ENCODE results near the gene C2CD2. TPM values are rescaled to one million over a fixed set of nuclear protein-coding genes. Genes with fewer than 3 reads are reported as not detected.
A peak's percentile ranks its signal among the peaks of the same experiment; 100 is the strongest.

Gene C2CD2
- total RNA-seq, 1 donor from 2014 or later: 7.0 TPM

DNA sequence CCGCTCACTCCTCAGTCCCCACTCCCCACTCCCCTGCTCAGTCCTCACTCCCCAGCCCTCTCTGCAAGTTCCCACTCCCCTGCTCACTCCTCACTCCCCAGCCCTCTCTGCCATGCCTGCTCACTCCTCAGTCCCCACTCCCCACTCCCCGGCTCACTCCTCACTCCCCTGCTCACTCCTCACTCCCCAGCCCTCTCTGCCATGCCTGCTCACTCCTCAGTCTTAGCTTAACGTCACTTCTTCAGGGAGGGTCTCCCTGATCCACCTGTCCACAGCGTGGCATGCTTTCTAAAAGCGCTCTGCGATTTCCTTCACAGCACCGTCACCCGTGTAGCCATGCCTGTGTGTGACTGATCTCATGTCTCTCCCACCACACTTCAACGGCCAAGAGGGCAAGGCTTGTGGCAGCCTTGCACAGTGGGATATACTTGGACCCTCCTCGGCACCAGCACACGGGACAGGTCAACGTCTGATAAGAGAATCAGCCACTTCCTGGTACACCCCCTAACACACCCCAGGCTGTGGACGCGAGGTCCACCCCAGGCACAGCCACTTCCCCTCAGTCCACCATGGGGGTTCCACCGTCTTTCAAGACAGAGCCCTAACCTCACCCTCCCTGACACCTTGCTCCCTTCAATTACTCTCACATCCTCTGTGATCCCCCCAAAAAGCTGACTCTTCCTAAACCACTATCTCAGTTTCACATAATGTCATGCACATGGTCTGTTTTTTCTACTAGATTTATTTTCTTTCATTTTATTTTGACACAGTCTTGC, 88.6 kb downstream of the C2CD2 start:
- intact Hi-C loops (cut with DNase I): no loop called here
- no peak for DNase-seq (ENCODE audit: missing footprints)

DNA sequence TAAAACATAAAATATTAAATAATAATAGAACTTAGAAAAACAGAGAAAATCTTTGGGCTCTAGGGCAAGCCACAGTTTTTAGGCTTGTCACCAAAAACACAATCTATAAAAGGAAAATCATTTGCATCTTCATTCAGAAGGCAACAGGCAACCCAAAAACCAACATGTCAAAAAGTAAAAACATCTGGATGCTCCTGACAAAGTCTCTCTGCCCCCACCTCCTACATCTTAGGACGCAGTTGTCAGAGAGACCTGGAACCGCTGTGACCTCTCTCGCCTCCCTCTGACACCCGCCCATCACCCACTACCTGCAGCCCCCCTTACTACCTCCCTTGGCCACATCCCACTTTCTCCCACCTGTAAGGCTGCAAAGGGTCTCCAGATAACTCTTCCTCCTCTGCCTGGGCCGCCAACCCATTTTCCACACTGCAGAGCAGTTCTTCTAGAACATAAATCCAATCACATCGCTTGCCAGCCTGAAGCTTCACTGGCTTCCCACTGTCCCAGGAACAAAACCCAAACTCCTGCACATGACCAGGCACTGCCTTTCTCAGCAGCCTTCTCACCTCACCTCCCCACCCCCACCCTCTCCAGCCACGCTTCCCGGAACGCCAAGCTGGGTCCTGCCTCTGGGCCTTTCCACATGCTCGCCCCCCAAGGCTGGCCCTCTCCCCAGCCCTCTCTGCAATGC, 89.4 kb downstream of the C2CD2 start:
- DNase-seq (ENCODE audit: missing footprints) (no peak), ATAC-seq (no peak)
- intact Hi-C loops (cut with DNase I): no loop called here

More for the DNA sequence above, 88.6 kb downstream of the C2CD2 start:
- ATAC-seq: no peak

GRCh38 chr21:41863439-41863740, 90.4 kb downstream of the C2CD2 start:
- DNase-seq (ENCODE audit: missing footprints) (no peak), ATAC-seq (no peak)
- intact Hi-C loops (cut with DNase I): no loop called here

DNA sequence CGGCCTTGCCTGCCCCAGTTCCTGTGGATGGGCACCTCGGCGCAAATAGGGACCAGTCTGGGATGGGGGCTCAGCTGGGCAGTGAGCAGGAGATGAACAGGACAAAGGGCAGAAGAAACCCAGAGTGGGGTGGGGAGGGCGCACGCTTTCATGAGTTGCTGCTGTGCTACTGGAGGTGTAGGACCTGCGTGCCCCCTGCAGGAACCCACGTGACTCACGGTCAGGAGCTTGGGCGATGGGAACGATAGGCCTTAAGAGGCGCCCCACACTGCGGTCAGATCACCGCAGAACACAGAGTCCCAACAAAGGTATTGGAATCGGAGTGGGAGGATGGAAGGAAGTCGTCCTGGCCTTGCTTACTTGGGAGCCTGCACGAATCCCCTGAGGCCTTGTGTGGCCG, 91.8 kb downstream of the C2CD2 start:
- no peak for ATAC-seq
- DNase-seq (ENCODE audit: missing footprints): no peak
- intact Hi-C loops (cut with DNase I): no loop called here

DNA sequence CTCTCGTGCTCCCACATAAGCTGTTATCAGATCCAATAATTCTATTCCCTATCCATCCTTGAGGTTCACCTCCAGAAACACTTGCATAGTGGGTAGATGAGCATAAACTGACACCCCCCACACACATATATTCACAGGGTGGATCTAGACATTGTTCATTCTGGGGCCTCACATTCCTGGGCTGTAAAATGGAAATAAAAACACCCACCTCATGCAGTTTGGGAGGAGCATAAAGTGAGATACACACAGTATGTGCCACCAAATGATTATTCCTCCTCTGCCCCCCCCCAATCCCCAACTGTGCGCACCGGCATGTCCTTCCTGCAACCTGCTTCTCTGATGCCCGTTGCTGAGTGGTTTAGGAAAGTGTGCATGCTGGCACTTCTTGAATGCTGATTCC, 92.6 kb downstream of the C2CD2 start:
- DNase-seq (ENCODE audit: missing footprints) (no peak), ATAC-seq (peak; percentile 20)
- intact Hi-C loops (cut with DNase I): no loop called here

- intact Hi-C loops (cut with DNase I): no loop called here
- DNase-seq (ENCODE audit: missing footprints) (no peak), ATAC-seq (no peak)
These were observed 94.4 kb downstream of the C2CD2 start for GRCh38 chr21:41859297-41859980.

GRCh38 chr21:41858466-41859296, 95.1 kb downstream of the C2CD2 start:
- intact Hi-C loops (cut with DNase I): no loop called here
- ATAC-seq (no peak), DNase-seq (ENCODE audit: missing footprints) (no peak)

GRCh38 chr21:41857771-41858300, 96.0 kb downstream of the C2CD2 start:
- ATAC-seq: no peak
- DNase-seq (ENCODE audit: missing footprints): no peak
- intact Hi-C loops (cut with DNase I): no loop called here

DNA sequence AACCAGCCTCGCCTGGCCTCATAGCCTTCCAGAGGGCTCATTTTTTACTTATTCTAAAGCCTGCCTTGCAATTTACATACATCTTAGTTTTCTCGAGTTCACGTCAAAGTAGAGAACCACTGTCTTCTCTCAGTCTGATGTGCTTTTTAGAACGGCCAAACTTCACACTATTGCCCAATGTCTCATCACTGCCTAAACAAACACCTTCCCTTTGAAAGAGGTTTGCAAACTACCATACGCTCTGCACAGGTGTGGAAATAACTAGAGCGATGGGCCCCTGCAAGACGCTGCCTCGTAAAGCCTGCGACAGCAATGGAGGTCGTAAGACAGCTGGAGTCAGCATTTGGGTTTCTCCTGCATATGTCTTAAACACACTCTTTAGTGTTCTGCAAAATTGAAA, 97.2 kb downstream of the C2CD2 start:
- DNase-seq (ENCODE audit: missing footprints) (no peak), ATAC-seq (no peak)
- intact Hi-C loops (cut with DNase I): no loop called here

- no peak for DNase-seq (ENCODE audit: missing footprints)
- intact Hi-C loops (cut with DNase I): no loop called here
- ATAC-seq: no peak
These were observed 99.3 kb downstream of the C2CD2 start for GRCh38 chr21:41854426-41854995.

GRCh38 chr21:41852929-41853320, 100.9 kb downstream of the C2CD2 start:
- no peak for ATAC-seq
- no peak for DNase-seq (ENCODE audit: missing footprints)
- intact Hi-C loops (cut with DNase I): no loop called here

- intact Hi-C loops (cut with DNase I): no loop called here
- no peak for ATAC-seq
- DNase-seq (ENCODE audit: missing footprints): no peak
These were observed 101.5 kb downstream of the C2CD2 start for GRCh38 chr21:41852151-41852928.

GRCh38 chr21:41851090-41851790, 102.6 kb downstream of the C2CD2 start:
- ATAC-seq (no peak), DNase-seq (ENCODE audit: missing footprints) (no peak)
- intact Hi-C loops (cut with DNase I): no loop called here

GRCh38 chr21:41850085-41850484, 103.7 kb downstream of the C2CD2 start:
- intact Hi-C loops (cut with DNase I): no loop called here
- no peak for ATAC-seq
- no peak for DNase-seq (ENCODE audit: missing footprints)

- ATAC-seq: no peak
- DNase-seq (ENCODE audit: missing footprints): no peak
- intact Hi-C loops (cut with DNase I): no loop called here
These were observed 104.7 kb downstream of the C2CD2 start for GRCh38 chr21:41848958-41849580.

GRCh38 chr21:41848533-41848932, 105.3 kb downstream of the C2CD2 start:
- intact Hi-C loops (cut with DNase I): no loop called here
- DNase-seq (ENCODE audit: missing footprints): no peak
- no peak for ATAC-seq

Measured in Right ventricle myocardium inferior (tissue), 1 donor.